ENCODE results near the gene TMEM200C.

DNA sequence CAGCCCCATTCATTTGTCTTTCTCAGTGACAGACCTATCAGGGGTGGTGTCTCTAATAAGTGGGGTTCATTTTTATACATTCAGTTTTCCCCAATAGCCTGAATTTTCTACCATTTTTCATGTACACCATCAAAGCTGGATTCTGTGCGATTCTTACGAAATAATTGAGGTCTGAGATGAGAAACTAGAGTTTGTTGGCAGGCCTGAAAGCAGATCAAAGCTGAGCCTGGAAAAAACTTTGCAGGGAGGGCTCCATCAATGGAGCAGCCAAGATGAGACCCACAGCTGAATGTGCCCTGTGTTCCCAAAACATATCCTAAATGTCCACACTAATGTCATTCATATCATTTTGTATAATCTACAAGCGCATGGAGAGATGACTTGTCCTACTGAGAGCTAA lies 4.5 kb upstream of the TMEM200C start:
- TF ChIP-seq, protein P1, sequence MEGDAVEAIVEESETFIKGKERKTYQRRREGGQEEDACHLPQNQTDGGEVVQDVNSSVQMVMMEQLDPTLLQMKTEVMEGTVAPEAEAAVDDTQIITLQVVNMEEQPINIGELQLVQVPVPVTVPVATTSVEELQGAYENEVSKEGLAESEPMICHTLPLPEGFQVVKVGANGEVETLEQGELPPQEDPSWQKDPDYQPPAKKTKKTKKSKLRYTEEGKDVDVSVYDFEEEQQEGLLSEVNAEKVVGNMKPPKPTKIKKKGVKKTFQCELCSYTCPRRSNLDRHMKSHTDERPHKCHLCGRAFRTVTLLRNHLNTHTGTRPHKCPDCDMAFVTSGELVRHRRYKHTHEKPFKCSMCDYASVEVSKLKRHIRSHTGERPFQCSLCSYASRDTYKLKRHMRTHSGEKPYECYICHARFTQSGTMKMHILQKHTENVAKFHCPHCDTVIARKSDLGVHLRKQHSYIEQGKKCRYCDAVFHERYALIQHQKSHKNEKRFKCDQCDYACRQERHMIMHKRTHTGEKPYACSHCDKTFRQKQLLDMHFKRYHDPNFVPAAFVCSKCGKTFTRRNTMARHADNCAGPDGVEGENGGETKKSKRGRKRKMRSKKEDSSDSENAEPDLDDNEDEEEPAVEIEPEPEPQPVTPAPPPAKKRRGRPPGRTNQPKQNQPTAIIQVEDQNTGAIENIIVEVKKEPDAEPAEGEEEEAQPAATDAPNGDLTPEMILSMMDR (IDR thresholded peaks at IDR 0.05; ENCODE audit: insufficient read depth, low read length): no peak
- TF ChIP-seq SPI1 (IDR thresholded peaks at IDR 0.05; ENCODE audit: borderline replicate concordance, low read depth) (no peak), POLR2AphosphoS5 (IDR thresholded peaks at IDR 0.05; ENCODE audit: low read depth) (no peak), GABPA (IDR thresholded peaks at IDR 0.05; ENCODE audit: low read depth) (no peak)
- TF ChIP-seq, protein P2, sequence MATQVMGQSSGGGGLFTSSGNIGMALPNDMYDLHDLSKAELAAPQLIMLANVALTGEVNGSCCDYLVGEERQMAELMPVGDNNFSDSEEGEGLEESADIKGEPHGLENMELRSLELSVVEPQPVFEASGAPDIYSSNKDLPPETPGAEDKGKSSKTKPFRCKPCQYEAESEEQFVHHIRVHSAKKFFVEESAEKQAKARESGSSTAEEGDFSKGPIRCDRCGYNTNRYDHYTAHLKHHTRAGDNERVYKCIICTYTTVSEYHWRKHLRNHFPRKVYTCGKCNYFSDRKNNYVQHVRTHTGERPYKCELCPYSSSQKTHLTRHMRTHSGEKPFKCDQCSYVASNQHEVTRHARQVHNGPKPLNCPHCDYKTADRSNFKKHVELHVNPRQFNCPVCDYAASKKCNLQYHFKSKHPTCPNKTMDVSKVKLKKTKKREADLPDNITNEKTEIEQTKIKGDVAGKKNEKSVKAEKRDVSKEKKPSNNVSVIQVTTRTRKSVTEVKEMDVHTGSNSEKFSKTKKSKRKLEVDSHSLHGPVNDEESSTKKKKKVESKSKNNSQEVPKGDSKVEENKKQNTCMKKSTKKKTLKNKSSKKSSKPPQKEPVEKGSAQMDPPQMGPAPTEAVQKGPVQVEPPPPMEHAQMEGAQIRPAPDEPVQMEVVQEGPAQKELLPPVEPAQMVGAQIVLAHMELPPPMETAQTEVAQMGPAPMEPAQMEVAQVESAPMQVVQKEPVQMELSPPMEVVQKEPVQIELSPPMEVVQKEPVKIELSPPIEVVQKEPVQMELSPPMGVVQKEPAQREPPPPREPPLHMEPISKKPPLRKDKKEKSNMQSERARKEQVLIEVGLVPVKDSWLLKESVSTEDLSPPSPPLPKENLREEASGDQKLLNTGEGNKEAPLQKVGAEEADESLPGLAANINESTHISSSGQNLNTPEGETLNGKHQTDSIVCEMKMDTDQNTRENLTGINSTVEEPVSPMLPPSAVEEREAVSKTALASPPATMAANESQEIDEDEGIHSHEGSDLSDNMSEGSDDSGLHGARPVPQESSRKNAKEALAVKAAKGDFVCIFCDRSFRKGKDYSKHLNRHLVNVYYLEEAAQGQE (IDR thresholded peaks at IDR 0.05; ENCODE audit: insufficient replicate concordance, low read depth): no peak

All from HL-60 (cell line).